ENCODE measurements around the gene FAM83E. TPM values are rescaled to one million over a fixed set of nuclear protein-coding genes. Genes with fewer than 3 reads are reported as not detected.
"Not testable (repeated sequence)": the region's sequence is repeated elsewhere in the genome, so short reads cannot be mapped to it uniquely, and the experiment has no call there.

The FAM83E gene
- total RNA-seq, 1 donor from 2014 or later: 1.1 TPM

GRCh38 chr19:48659768-48660167 lies 44.9 kb upstream of the FAM83E start:
- no peak for TF ChIP-seq CTCF (IDR thresholded peaks at IDR 0.05)
- H3K36me3 Mint-ChIP-seq (ENCODE audit: unreplicated experiment): no peaks in the 10 kb centered on the region
- no peaks in the 10 kb centered on the region for H3K27me3 Mint-ChIP-seq (ENCODE audit: unreplicated experiment)
- H3K9me3 Mint-ChIP-seq (ENCODE audit: unreplicated experiment): no peaks in the 10 kb centered on the region
- DNase-seq (ENCODE audit: extremely low spot score, unreplicated experiment): no peak
- no peak overlapping the region for H3K27ac Mint-ChIP-seq (ENCODE audit: unreplicated experiment)
- peaks cover 19% of the 10 kb centered on the region for H3K4me1 Mint-ChIP-seq (ENCODE audit: unreplicated experiment)
- H3K4me3 Mint-ChIP-seq (ENCODE audit: unreplicated experiment): no peak overlapping the region

DNA sequence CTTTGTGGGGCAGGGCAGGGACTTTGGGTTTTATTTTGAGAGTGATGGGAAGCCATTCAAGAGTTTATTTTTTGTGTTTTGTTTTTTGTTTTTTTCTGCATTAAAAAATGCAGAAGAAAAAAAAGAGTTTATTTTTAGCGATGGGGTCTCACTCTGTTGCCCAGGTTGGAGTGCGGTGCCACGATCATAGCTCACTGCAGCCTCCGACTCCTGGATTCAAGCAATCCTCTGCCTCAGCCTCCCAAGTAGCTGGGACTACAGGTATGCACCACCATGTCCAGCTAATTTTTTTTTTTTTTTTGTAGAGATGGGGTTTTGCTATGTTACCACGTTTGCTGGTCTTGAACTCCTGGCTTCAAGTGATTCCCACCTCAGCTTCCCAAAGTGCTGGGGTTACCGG lies 43.6 kb upstream of the FAM83E start:
- no peak overlapping the region for H3K27ac Mint-ChIP-seq (ENCODE audit: unreplicated experiment)
- H3K9me3 Mint-ChIP-seq (ENCODE audit: unreplicated experiment): no peaks in the 10 kb centered on the region
- H3K27me3 Mint-ChIP-seq (ENCODE audit: unreplicated experiment): no peaks in the 10 kb centered on the region
- TF ChIP-seq CTCF (IDR thresholded peaks at IDR 0.05): no peak
- DNase-seq (ENCODE audit: extremely low spot score, unreplicated experiment): no peak
- no peak overlapping the region for H3K4me3 Mint-ChIP-seq (ENCODE audit: unreplicated experiment)
- H3K36me3 Mint-ChIP-seq (ENCODE audit: unreplicated experiment): no peaks in the 10 kb centered on the region
- peaks cover 26% of the 10 kb centered on the region for H3K4me1 Mint-ChIP-seq (ENCODE audit: unreplicated experiment)

- H3K27me3 Mint-ChIP-seq (ENCODE audit: unreplicated experiment); DNase-seq (ENCODE audit: extremely low spot score, unreplicated experiment); H3K27ac Mint-ChIP-seq (ENCODE audit: unreplicated experiment); H3K4me3 Mint-ChIP-seq (ENCODE audit: unreplicated experiment); H3K9me3 Mint-ChIP-seq (ENCODE audit: unreplicated experiment); H3K36me3 Mint-ChIP-seq (ENCODE audit: unreplicated experiment): not testable (repeated sequence)
- peaks cover 26% of the 10 kb centered on the region for H3K4me1 Mint-ChIP-seq (ENCODE audit: unreplicated experiment)
These were observed 43.0 kb upstream of the FAM83E start for GRCh38 chr19:48657828-48658227.

DNA sequence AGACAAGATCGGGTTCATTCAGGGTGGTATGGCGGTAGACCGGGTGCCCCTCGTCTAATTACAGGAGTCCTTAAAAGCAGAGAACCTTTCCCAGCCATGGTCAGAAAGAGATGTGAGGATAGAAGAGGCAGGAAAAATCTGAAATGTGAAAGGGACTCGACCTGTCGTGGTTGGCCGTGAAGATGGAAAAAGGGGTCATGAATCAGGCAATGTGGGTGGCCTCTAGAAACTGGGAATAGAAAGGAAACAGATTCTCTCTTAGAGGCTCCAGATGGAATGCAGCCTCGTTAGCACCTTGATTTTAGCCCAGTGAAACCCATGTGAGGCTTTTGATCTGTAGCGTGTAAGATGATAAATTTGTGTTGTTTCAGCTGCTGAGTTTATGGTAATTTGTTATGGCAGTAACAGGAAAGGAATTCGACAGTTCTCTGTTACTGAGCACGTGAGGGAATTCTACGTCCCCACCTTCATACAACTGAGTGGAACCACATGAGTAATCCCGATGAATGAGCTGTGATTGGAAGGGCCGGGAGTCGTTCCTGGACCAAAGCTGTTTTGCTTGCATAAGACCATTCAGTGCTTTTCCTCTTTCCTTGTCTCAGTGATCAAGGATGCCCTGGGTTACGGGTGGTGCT lies 42.1 kb upstream of the FAM83E start:
- Mint-ChIP-seq H3K27ac (ENCODE audit: unreplicated experiment) (peak overlapping the region; percentile 62), H3K27me3 (ENCODE audit: unreplicated experiment) (no peaks in the 10 kb centered on the region), H3K9me3 (ENCODE audit: unreplicated experiment) (no peaks in the 10 kb centered on the region), H3K4me1 (ENCODE audit: unreplicated experiment) (peaks cover 26% of the 10 kb centered on the region), H3K36me3 (ENCODE audit: unreplicated experiment) (no peaks in the 10 kb centered on the region), H3K4me3 (ENCODE audit: unreplicated experiment) (no peak overlapping the region)
- no peak for TF ChIP-seq CTCF (IDR thresholded peaks at IDR 0.05)
- DNase-seq (ENCODE audit: extremely low spot score, unreplicated experiment): no peak

DNA sequence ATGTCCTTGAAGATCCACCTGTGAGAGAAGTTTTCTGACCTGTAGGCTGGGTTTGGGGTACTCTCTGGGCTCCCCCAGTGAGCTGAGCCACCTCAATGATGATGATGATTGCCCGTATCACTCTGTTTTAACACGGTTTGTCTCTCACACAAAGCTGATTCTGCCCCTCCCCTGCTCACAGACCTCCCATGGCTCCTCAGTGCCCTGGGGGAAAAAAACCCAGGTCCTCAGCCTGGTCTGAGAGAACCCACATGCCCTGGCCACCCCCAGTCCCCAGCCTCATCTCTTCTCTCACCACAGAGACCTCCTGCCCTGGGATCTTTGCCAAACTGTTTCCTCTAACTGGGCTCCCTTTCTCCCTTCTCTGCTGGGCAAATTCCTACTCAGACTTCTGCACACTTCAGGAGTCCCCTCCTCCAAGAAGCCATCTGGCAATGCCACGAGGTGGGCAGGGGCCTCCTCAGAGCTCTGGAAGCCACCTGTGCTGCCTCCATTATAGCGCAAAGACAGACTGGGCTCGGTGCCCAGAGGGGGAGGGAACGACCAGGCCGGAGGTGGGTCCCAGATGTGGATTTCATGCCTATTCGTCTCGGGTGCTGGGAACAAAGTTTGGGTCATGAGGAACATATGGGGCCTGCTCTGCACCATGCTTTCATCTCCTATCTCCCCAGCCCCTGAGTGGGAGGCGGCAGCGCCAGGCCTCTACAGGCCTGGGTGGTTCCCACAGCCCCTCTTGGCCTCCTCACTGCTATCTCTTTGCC lies 39.6 kb upstream of the FAM83E start:
- TF ChIP-seq CTCF (IDR thresholded peaks at IDR 0.05): no peak
- Mint-ChIP-seq H3K27ac (ENCODE audit: unreplicated experiment) (peak overlapping the region; percentile 67), H3K4me1 (ENCODE audit: unreplicated experiment) (peaks cover 25% of the 10 kb centered on the region), H3K27me3 (ENCODE audit: unreplicated experiment) (no peaks in the 10 kb centered on the region), H3K9me3 (ENCODE audit: unreplicated experiment) (no peaks in the 10 kb centered on the region), H3K4me3 (ENCODE audit: unreplicated experiment) (no peak overlapping the region), H3K36me3 (ENCODE audit: unreplicated experiment) (no peaks in the 10 kb centered on the region)
- DNase-seq (ENCODE audit: extremely low spot score, unreplicated experiment): no peak
